Spleen (tissue), 11 donors: ENCODE data around the gene ZFP14. TPM values are rescaled to one million over a fixed set of nuclear protein-coding genes. Genes with fewer than 3 reads are reported as not detected.
A peak's percentile ranks its signal among the peaks of the same experiment; 100 is the strongest.

Source experiments
- DNase-seq: peaks from one replicate; pipeline ENCODE4 v3.0.0-alpha.2; 2020
- H3K27ac ChIP-seq, 8 donors: fragments of 200-600 bp; sonication (generic) in 7 of 8; 1 replicate in 4 of 8; 2 replicates in 4 of 8; pipeline versions ENCODE4 v1.5.0 to v1.8.0; 2016 to 2021; ENCODE audit warnings: inconsistent platforms in 4 of 8, mild to moderate bottlenecking in 4 of 8, moderate library complexity in 1 of 8
- H3K27me3 ChIP-seq, 7 donors: fragments of 200-600 bp; sonication (generic) in 6 of 7; replicated peaks in 1 of 7; 1 replicate in 4 of 7; 2 replicates in 3 of 7; pipeline versions ENCODE4 v1.5.0 to v1.8.0; 2016 to 2021; ENCODE audit warnings: inconsistent platforms in 3 of 7, mild to moderate bottlenecking in 1 of 7
- H3K36me3 ChIP-seq, 6 donors: fragments of 200-600 bp; sonication (generic) in 5 of 6; 1 replicate in 4 of 6; 2 replicates in 2 of 6; pipeline versions ENCODE4 v1.5.0 to v1.8.0; 2016 to 2021; ENCODE audit warnings: inconsistent platforms in 2 of 6
- H3K4me1 ChIP-seq, 6 donors: fragments of 200-600 bp; sonication (generic) in 5 of 6; 1 replicate in 3 of 6; 2 replicates in 3 of 6; pipeline versions ENCODE4 v1.5.0 to v1.8.0; 2016 to 2021; ENCODE audit warnings: inconsistent platforms in 3 of 6
- H3K4me3 ChIP-seq, 8 donors: fragments of 200-600 bp; sonication (generic) in 7 of 8; 1 replicate in 4 of 8; 2 replicates in 4 of 8; pipeline versions ENCODE4 v1.5.0 to v1.8.0; 2016 to 2021; ENCODE audit warnings: inconsistent platforms in 4 of 8, mild to moderate bottlenecking in 4 of 8, moderate library complexity in 2 of 8
- H3K9me3 ChIP-seq, 8 donors: fragments of 200-600 bp; sonication (generic) in 7 of 8; 1 replicate in 4 of 8; 2 replicates in 4 of 8; pipeline versions ENCODE4 v1.5.0 to v1.8.0; 2016 to 2021; ENCODE audit warnings: inconsistent platforms in 4 of 8
- POLR2A ChIP-seq, 3 donors: fragments of 450-650 bp; IDR thresholded peaks; one replicate each; pipeline ENCODE4 v1.5.1; 2017; ENCODE audit warnings: antibody characterized with exemption in 3 of 3, mild to moderate bottlenecking in 1 of 3
- POLR2AphosphoS5 ChIP-seq, 3 donors: sonication (generic); formaldehyde crosslinking; IDR thresholded peaks; one replicate each; pipeline ENCODE4 v1.5.1; 2017; ENCODE audit warnings: antibody characterized with exemption in 3 of 3
- WGBS, 5 donors: extraction: QIAGEN DNeasy Blood & Tissue Kit in 3 of 5; methylation state at CpG; one replicate each; pipeline versions ENCODE4 v1.1.5 to v1.1.7; 2013 to 2018; 5-methylcytosine and 5-hydroxymethylcytosine counted together
- intact Hi-C: fragments of 100-400 bp; cut with DNase I; formaldehyde crosslinking; loops from one replicate; pipeline ENCODE4 v1.15.0; 2023; ENCODE audit warnings: low total_unique reads
- polyA plus RNA-seq, 3 donors: library from polyadenylated mRNA; stranded (reverse); fragments of 200-250 nt; gene quantifications; one replicate each; pipeline ENCODE4 v1.2.1, GENCODE V29; 2013
- total RNA-seq, 7 donors: library from RNA; depleted of rRNA in 3 of 7; stranded (reverse); fragments of >200 nt in 3 of 7; fragmentation: NEBNext Ultra II Directional in 4 of 7; extraction: Animal tissue kit (Norgen Biotek cat#: 25700) in 4 of 7; gene quantifications; one replicate each; pipeline versions ENCODE4 v1.1.0 to v1.2.1, GENCODE V29; 2016 to 2021
- TF ChIP-seq, protein P1 (sequence below), 11 experiments: fragments of 200-600 bp in 7 of 11; fragments of 450-650 bp in 4 of 11; sonication (generic) in 4 of 11; IDR thresholded peaks in 8 of 11; conservative IDR thresholded peaks in 3 of 11; 1 replicate in 7 of 11; 2 replicates in 4 of 11; pipeline versions ENCODE4 v1.4.0 to v1.8.0; 2016 to 2021; ENCODE audit warnings: antibody characterized with exemption in 11 of 11, inconsistent platforms in 4 of 11, mild to moderate bottlenecking in 1 of 11
- donor health status: healthy with polysubstance abuse.
- donor health status: DM: no; HTN: no; CAD: no; lungs with moderate emphysema.
- donor health status: DM: no; HTN: no; CAD: no.
- donor health status: Bipolar disorder and iron deficiency.
- donor health status: healthy.
- donor health status: DM: no; HTN: no; CAD: no.
- donor health status: DM: yes; HTN: yes; CAD: no.

The ZFP14 gene
- total and polyA plus RNA-seq, 10 donors, result 2.0 to 14.5 (median 9.6) TPM

DNA sequence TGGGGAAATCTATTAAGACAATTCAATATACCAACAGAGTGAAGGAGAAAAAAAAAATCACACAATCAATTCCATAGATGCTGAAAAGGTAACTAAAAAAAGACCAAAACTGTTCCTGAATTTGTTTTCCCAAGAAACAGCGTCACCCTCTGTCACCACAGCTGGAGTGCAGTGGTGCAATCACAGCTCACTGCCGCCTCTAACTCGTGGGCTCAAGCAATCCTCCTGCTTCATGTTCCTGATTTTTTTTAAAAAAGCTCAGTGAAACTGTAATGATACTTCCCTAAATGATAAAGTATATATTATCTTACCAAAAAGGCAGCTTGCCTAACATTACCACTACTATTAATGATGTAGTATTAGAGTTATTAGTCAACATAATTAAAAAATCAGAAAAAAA lies 19.6 kb upstream of the ZFP14 start:
- Histone ChIP-seq H3K9me3 (peaks cover 9 to 100% (median 97%) of the 10 kb centered on the region in 8 donors), H3K27me3 (no peaks in the 10 kb centered on the region), H3K36me3 (peaks cover 20 to 100% (median 88%) of the 10 kb centered on the region in 6 donors), H3K4me3 (no peak overlapping the region), H3K4me1 (peaks cover 0 to 10% (median 0%) of the 10 kb centered on the region in 6 donors), H3K27ac (no peak overlapping the region)
- 66 to 88% (median 79%) methylated on average over 3 of the region's 3 CpGs for WGBS, 5 donors
- intact Hi-C loops, result no loop called here
- TF ChIP-seq POLR2AphosphoS5 (IDR thresholded peaks at IDR 0.05), result no peak
- TF ChIP-seq POLR2A (IDR thresholded peaks at IDR 0.05), result no peak
- TF ChIP-seq, protein P1, sequence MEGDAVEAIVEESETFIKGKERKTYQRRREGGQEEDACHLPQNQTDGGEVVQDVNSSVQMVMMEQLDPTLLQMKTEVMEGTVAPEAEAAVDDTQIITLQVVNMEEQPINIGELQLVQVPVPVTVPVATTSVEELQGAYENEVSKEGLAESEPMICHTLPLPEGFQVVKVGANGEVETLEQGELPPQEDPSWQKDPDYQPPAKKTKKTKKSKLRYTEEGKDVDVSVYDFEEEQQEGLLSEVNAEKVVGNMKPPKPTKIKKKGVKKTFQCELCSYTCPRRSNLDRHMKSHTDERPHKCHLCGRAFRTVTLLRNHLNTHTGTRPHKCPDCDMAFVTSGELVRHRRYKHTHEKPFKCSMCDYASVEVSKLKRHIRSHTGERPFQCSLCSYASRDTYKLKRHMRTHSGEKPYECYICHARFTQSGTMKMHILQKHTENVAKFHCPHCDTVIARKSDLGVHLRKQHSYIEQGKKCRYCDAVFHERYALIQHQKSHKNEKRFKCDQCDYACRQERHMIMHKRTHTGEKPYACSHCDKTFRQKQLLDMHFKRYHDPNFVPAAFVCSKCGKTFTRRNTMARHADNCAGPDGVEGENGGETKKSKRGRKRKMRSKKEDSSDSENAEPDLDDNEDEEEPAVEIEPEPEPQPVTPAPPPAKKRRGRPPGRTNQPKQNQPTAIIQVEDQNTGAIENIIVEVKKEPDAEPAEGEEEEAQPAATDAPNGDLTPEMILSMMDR (IDR thresholded peaks at IDR 0.05 in 8 of 11, conservative IDR thresholded peaks at IDR 0.05 in 3 of 11), result no peak
- DNase-seq, result no peak

DNA sequence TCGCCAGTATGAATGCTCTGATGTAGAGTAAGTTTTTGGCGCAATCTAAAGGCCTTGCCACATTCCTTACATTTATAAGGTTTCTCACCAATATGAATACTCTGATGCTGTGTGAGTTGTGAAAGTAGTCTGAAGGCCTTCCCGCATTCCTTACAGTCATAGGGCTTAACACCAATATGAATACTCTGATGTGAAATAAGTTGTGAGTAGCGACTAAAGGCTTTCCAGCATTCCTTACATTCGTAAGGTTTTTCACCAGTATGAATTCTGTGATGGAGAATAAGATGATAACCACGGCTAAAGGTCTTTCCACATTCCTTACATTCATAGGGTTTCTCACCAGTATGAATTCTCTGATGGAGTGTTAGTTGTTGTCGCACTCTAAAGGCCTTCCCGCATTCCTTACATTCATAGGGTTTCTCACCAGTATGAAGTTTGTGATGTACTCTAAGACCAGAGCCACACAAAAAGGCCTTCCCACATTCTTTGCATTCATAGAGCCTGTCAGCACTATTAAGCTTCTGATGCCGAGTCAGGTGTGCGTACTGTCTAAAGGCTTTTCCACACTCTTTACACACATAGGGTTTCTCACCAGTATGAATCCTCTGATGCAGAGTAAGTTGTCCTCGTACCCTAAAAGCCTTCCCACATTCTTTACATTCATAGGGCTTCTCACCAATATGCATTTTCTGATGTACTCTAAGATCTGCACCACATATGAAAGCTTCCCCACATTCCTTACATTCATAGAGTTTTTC lies 14.1 kb upstream of the ZFP14 start:
- Histone ChIP-seq H3K27ac (no peak overlapping the region), H3K9me3 (peaks cover 31 to 100% (median 100%) of the 10 kb centered on the region in 8 donors), H3K27me3 (no peaks in the 10 kb centered on the region), H3K4me1 (no peaks in the 10 kb centered on the region), H3K4me3 (peak overlapping the region in 1 of 8 donors; percentile 25), H3K36me3 (peaks cover 30 to 67% (median 62%) of the 10 kb centered on the region in 6 donors)
- intact Hi-C loops, result no loop called here
- no peak for TF ChIP-seq POLR2AphosphoS5 (IDR thresholded peaks at IDR 0.05)
- TF ChIP-seq, protein P1 (IDR thresholded peaks at IDR 0.05 in 8 of 11, conservative IDR thresholded peaks at IDR 0.05 in 3 of 11), result no peak
- 96 to 99% (median 98%) methylated on average over 11 of the region's 11 CpGs for WGBS, 5 donors
- no peak for DNase-seq

DNA sequence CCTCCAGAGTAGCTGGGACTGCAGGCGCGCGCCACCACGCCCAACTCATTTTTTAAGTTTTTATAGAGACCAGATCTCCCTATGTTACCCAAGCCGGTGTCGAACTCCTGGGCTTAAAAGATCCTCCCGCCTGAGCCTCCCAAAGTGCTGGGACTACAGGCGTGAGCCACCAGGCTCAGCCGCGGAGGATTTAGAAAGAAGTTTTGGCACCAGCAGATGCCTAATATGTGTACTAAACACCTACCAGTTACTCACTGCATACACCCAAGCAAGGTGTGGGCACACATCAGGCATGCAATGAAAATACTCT lies 464 bp upstream of the ZFP14 start:
- intact Hi-C loops, result loop anchor here (5.0 kb wide), 1 partner anchor 418 kb away; no protein-coding TSS in a partner anchor
- TF ChIP-seq, protein P1 (IDR thresholded peaks at IDR 0.05 in 8 of 11, conservative IDR thresholded peaks at IDR 0.05 in 3 of 11), result no peak
- TF ChIP-seq POLR2A (IDR thresholded peaks at IDR 0.05), result no peak
- no peak for TF ChIP-seq POLR2AphosphoS5 (IDR thresholded peaks at IDR 0.05)
- 64 to 74% (median 70%) methylated on average over 10 of the region's 10 CpGs for WGBS, 5 donors
- Histone ChIP-seq H3K9me3 (peaks cover 0 to 47% (median 27%) of the 10 kb centered on the region in 8 donors), H3K4me1 (peaks cover 7 to 32% (median 20%) of the 10 kb centered on the region in 6 donors), H3K4me3 (peak overlapping the region; percentile 67 to 98 (median 82)), H3K27me3 (no peaks in the 10 kb centered on the region), H3K36me3 (peaks cover 0 to under 1% (median 0%) of the 10 kb centered on the region in 6 donors), H3K27ac (peak overlapping the region; percentile 82 to 95 (median 90))
- DNase-seq, result no peak

DNA sequence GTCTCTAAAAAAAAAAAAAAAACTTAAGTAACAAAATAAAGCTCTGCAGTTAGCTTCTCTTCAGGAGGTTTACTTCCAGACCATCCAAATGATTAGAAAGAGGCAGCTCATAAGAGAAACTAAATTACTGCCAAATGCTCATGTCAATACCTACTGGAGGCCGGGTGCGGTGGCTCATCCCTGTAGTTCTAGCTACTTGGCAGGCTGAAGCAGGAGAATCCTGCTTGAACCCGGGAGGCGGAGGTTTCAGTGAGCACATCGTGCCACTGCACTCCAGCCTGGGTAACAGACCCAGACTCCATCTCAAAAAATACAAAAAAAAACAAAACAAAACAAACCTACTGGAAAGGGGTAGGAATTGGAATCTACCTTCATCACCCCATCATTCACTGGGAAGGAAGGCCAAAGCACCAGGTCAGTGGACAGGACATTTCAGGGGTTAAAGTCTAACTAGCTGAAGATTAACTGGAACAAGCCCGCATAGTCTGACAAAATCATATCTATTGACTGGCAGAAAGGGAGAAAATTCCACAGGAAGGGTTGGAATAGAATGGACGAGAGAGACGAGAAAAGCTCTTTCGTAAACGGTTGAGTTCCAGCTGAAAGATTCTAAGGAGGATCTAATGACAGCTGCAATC lies 1.3 kb downstream of the ZFP14 start:
- H3K27ac ChIP-seq, result peak overlapping the region in 7 of 8 donors; percentile 82 to 91 (median 89)
- peaks cover 0 to 47% (median 31%) of the 10 kb centered on the region in 8 donors for H3K9me3 ChIP-seq
- H3K4me3 ChIP-seq, result peak overlapping the region in 6 of 8 donors; percentile 67 to 92 (median 77)
- WGBS, 5 donors, result 66 to 76% (median 72%) methylated on average over 10 of the region's 10 CpGs
- DNase-seq, result no peak
- peaks cover 7 to 32% (median 20%) of the 10 kb centered on the region in 6 donors for H3K4me1 ChIP-seq
- H3K27me3 ChIP-seq, result no peaks in the 10 kb centered on the region
- TF ChIP-seq, protein P1 (IDR thresholded peaks at IDR 0.05 in 8 of 11, conservative IDR thresholded peaks at IDR 0.05 in 3 of 11), result no peak
- TF ChIP-seq POLR2AphosphoS5 (IDR thresholded peaks at IDR 0.05) (no peak), POLR2A (IDR thresholded peaks at IDR 0.05) (no peak)
- H3K36me3 ChIP-seq, result peaks cover 0 to 12% (median 0%) of the 10 kb centered on the region in 6 donors
- intact Hi-C loops, result loop anchor here (5.0 kb wide), 1 partner anchor 420 kb away; no protein-coding TSS in a partner anchor
